ENCODE results near the gene NKAIN2.

DNA sequence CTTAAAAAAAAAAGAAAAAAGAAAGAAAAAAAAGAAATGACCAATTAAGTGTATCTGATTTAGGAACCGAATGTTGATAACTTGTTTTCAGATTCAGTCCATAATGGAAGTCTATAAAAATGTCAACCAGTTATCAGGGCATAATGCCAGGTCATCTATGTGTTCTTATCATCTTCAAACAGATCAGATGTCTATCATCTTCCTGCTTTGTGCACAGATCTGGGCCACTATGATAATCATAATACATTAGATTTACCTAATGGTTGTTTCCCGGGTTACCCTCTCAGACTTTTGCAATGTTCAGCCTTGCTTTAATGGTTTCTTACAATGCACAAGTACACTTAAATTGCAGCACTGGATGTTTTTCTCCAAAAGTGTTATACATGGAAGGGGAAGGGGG, 100.6 kb downstream of the NKAIN2 start:
- TF ChIP-seq, protein P1, sequence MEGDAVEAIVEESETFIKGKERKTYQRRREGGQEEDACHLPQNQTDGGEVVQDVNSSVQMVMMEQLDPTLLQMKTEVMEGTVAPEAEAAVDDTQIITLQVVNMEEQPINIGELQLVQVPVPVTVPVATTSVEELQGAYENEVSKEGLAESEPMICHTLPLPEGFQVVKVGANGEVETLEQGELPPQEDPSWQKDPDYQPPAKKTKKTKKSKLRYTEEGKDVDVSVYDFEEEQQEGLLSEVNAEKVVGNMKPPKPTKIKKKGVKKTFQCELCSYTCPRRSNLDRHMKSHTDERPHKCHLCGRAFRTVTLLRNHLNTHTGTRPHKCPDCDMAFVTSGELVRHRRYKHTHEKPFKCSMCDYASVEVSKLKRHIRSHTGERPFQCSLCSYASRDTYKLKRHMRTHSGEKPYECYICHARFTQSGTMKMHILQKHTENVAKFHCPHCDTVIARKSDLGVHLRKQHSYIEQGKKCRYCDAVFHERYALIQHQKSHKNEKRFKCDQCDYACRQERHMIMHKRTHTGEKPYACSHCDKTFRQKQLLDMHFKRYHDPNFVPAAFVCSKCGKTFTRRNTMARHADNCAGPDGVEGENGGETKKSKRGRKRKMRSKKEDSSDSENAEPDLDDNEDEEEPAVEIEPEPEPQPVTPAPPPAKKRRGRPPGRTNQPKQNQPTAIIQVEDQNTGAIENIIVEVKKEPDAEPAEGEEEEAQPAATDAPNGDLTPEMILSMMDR (IDR thresholded peaks at IDR 0.05): no peak
- TF ChIP-seq ZFX (IDR thresholded peaks at IDR 0.05; ENCODE audit: borderline replicate concordance): no peak

Data from 22Rv1 (cell line).